Gastrocnemius medialis (tissue), 4 donors: ENCODE measurements around the gene UPF3A. TPM values are rescaled to one million over a fixed set of nuclear protein-coding genes. Genes with fewer than 3 reads are reported as not detected.

Experiments used
- ATAC-seq, 2 donors: fragments of 150-250 bp; one replicate each; pipeline ENCODE4 v1.9.1; 2016
- DNase-seq, 2 donors: peaks; one replicate each; pipeline ENCODE4 v3.0.0-alpha.2; 2019
- H3K27ac ChIP-seq, 4 donors: fragments of 200-600 bp; sonication (generic); 1 replicate in 1 of 4; 2 replicates in 3 of 4; pipeline ENCODE4 v1.5.1; 2016 to 2018; ENCODE audit warnings: mild to moderate bottlenecking in 2 of 4, moderate library complexity in 1 of 4
- H3K27me3 ChIP-seq, 3 donors: fragments of 200-600 bp; sonication (generic) in 2 of 3; 1 replicate in 1 of 3; 2 replicates in 2 of 3; pipeline versions ENCODE4 v1.5.1 to v1.6.0; 2016 to 2019; ENCODE audit warnings: mild to moderate bottlenecking in 1 of 3, moderate library complexity in 1 of 3
- H3K36me3 ChIP-seq, 2 donors: fragments of 200-600 bp; sonication (generic) in 1 of 2; one replicate each; pipeline ENCODE4 v1.5.1; 2017 to 2018
- H3K4me1 ChIP-seq, 2 donors: fragments of 200-600 bp; sonication (generic) in 1 of 2; one replicate each; pipeline ENCODE4 v1.5.1; 2016 to 2017; ENCODE audit warnings: mild to moderate bottlenecking in 2 of 2
- H3K4me3 ChIP-seq, 4 donors: fragments of 200-600 bp; sonication (generic) in 3 of 4; 1 replicate in 1 of 4; 2 replicates in 3 of 4; pipeline ENCODE4 v1.5.1; 2016 to 2019; ENCODE audit warnings: mild to moderate bottlenecking in 2 of 4
- H3K9me3 ChIP-seq, 3 donors: fragments of 200-600 bp; sonication (generic) in 2 of 3; 1 replicate in 1 of 3; 2 replicates in 2 of 3; pipeline ENCODE4 v1.5.1; 2016 to 2019
- POLR2A ChIP-seq, 2 donors: fragments of 450-650 bp; IDR thresholded peaks; one replicate each; pipeline ENCODE4 v1.6.1; 2017; ENCODE audit warnings: antibody characterized with exemption in 2 of 2, mild to moderate bottlenecking in 2 of 2, moderate library complexity in 2 of 2
- in situ Hi-C, 4 donors: fragments of 200-750 bp; cut with MboI; loops; one replicate each; pipeline versions ENCODE4 v1.15.0 to v1.8.0; 2017; ENCODE audit warnings: low sequenced_read_pairs in 4 of 4
- intact Hi-C: fragments of 100-400 bp; cut with DNase I; formaldehyde crosslinking; loops from one replicate; pipeline ENCODE4 v1.15.1; 2023; ENCODE audit warnings: low total_unique reads
- total RNA-seq, 4 donors: library from RNA; depleted of rRNA; stranded (reverse); fragments of >200 nt; gene quantifications; one replicate each; pipeline versions ENCODE4 v1.1.0 to v1.2.3, GENCODE V29; 2016
- TF ChIP-seq, protein P1 (sequence below), 5 experiments: fragments of 450-650 bp in 3 of 5; fragments of 200-600 bp in 2 of 5; sonication (generic) in 2 of 5; IDR thresholded peaks in 4 of 5; conservative IDR thresholded peaks in 1 of 5; 1 replicate in 4 of 5; 2 replicates in 1 of 5; pipeline ENCODE4 v1.5.1; 2016 to 2019; ENCODE audit warnings: antibody characterized with exemption in 5 of 5, mild to moderate bottlenecking in 3 of 5, moderate library complexity in 3 of 5

UPF3A gene
- total RNA-seq, 4 donors from 2014 or later = 9.1 to 43.9 (median 24.0) TPM

DNA sequence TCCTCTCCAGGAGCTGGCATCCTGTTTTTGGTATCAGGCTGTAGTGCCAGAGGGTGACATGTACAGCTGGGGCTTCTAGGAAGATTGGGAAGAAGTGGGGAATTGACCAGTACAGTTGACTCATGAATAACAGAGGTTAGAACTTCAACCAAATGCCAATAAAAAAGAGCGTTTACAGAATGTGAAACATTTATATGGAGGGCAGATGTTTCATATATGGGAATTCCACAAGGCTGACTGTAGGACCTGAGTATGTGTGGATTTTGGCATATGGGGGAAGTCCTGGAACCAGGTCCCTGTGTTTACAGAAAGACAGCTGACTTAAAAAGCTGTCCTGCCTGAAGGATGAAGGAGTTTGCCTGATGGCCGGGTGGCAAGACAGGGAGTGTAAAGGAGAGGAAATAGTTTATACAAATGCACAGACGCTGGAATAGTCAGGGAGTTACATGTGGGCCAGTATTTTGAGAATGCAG, 38.1 kb downstream of the UPF3A start:
- intact Hi-C loops = no loop called here
- H3K27ac ChIP-seq = no peak overlapping the region
- H3K27me3 ChIP-seq = no peaks in the 10 kb centered on the region
- peaks cover 23 to 27% of the 10 kb centered on the region in 2 donors for H3K4me1 ChIP-seq
- TF ChIP-seq, protein P1, sequence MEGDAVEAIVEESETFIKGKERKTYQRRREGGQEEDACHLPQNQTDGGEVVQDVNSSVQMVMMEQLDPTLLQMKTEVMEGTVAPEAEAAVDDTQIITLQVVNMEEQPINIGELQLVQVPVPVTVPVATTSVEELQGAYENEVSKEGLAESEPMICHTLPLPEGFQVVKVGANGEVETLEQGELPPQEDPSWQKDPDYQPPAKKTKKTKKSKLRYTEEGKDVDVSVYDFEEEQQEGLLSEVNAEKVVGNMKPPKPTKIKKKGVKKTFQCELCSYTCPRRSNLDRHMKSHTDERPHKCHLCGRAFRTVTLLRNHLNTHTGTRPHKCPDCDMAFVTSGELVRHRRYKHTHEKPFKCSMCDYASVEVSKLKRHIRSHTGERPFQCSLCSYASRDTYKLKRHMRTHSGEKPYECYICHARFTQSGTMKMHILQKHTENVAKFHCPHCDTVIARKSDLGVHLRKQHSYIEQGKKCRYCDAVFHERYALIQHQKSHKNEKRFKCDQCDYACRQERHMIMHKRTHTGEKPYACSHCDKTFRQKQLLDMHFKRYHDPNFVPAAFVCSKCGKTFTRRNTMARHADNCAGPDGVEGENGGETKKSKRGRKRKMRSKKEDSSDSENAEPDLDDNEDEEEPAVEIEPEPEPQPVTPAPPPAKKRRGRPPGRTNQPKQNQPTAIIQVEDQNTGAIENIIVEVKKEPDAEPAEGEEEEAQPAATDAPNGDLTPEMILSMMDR (IDR thresholded peaks at IDR 0.05 in 4 of 5, conservative IDR thresholded peaks at IDR 0.05 in 1 of 5) = no peak
- TF ChIP-seq POLR2A (IDR thresholded peaks at IDR 0.05) = no peak
- in situ Hi-C loops = no loop called here
- H3K4me3 ChIP-seq = no peak overlapping the region
- no peak for ATAC-seq
- DNase-seq = no peak
- no peaks in the 10 kb centered on the region for H3K9me3 ChIP-seq
- peaks cover 0 to 33% of the 10 kb centered on the region in 2 donors for H3K36me3 ChIP-seq

DNA sequence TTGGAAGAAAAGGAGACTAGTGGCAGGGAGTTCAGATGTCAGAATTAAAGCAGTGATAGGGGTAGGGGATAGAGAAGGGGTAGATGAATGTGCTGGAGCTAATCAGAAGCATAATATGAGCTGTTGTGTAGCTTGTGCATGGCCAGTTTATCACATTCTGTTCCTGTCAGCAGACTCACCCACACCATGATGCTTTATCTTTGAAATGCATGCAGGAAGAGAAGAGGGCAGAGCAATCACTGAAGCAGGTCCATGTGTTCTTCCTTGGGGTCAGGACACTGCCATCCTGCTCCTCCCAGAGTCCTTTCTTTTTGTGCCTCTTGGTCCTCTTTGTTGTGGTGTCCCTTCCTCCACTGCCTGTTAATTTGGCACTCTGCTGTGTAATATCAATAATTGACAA, 38.7 kb downstream of the UPF3A start:
- Histone ChIP-seq H3K36me3 (peaks cover 0 to 39% of the 10 kb centered on the region in 2 donors), H3K27ac (no peak overlapping the region), H3K27me3 (no peaks in the 10 kb centered on the region), H3K9me3 (no peaks in the 10 kb centered on the region), H3K4me3 (no peak overlapping the region), H3K4me1 (peaks cover 21 to 25% of the 10 kb centered on the region in 2 donors)
- ATAC-seq = no peak
- intact Hi-C loops (no loop called here), in situ Hi-C loops (no loop called here)
- no peak for DNase-seq
- TF ChIP-seq, protein P1 (IDR thresholded peaks at IDR 0.05 in 4 of 5, conservative IDR thresholded peaks at IDR 0.05 in 1 of 5) = no peak
- no peak for TF ChIP-seq POLR2A (IDR thresholded peaks at IDR 0.05)

DNA sequence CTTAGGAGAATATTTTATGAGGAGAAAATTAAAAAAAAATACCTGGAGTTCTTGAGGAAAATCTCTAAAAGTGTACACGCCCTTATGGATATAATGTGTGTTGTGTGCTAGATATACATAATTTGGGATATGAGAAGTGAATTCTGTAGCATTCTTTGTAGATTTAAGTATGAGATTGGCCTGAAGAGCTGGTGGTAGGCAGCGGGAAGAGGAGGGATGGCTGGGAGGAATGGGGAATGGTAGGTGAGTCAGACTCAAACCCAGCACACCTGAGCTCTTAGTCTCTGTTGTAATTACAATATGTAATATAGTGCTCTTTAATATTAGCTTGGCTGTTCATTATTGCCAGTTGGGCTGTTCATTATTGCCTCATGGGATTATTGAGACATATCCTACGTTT, 39.9 kb downstream of the UPF3A start:
- H3K36me3 ChIP-seq = peaks cover 0 to 50% of the 10 kb centered on the region in 2 donors
- no peak overlapping the region for H3K4me3 ChIP-seq
- ATAC-seq (no peak), DNase-seq (no peak)
- no peak for TF ChIP-seq POLR2A (IDR thresholded peaks at IDR 0.05)
- TF ChIP-seq, protein P1 (IDR thresholded peaks at IDR 0.05 in 4 of 5, conservative IDR thresholded peaks at IDR 0.05 in 1 of 5) = no peak
- H3K27me3 ChIP-seq = no peaks in the 10 kb centered on the region
- in situ Hi-C loops = no loop called here
- no peak overlapping the region for H3K27ac ChIP-seq
- peaks cover 12 to 19% of the 10 kb centered on the region in 2 donors for H3K4me1 ChIP-seq
- H3K9me3 ChIP-seq = no peaks in the 10 kb centered on the region
- intact Hi-C loops = no loop called here

DNA sequence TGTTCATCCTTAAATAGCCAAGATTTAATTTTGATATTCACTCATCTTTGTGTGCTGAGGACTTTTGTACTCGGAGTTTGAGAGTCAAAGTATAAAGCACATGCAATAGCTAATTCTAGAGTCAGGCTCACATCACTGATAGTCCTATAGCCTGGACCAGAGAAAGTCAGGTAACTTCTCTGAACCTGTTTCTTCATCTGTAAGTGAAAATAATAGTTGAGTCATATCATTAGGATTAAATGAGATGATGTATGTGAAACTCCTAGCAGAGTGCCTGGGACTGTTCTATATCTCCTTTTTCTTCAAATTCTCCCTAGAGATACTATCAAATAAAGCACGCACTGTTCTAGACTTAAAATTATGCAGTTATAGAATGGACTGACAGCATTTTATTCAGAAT, 41.9 kb downstream of the UPF3A start:
- H3K27me3 ChIP-seq = no peaks in the 10 kb centered on the region
- H3K4me3 ChIP-seq = no peak overlapping the region
- DNase-seq (no peak), ATAC-seq (no peak)
- TF ChIP-seq, protein P1 (IDR thresholded peaks at IDR 0.05 in 4 of 5, conservative IDR thresholded peaks at IDR 0.05 in 1 of 5) = no peak
- no peak for TF ChIP-seq POLR2A (IDR thresholded peaks at IDR 0.05)
- H3K27ac ChIP-seq = no peak overlapping the region
- intact Hi-C loops (no loop called here), in situ Hi-C loops (no loop called here)
- no peaks in the 10 kb centered on the region for H3K9me3 ChIP-seq
- peaks cover 0 to 53% of the 10 kb centered on the region in 2 donors for H3K36me3 ChIP-seq
- peaks cover 12 to 13% of the 10 kb centered on the region in 2 donors for H3K4me1 ChIP-seq

DNA sequence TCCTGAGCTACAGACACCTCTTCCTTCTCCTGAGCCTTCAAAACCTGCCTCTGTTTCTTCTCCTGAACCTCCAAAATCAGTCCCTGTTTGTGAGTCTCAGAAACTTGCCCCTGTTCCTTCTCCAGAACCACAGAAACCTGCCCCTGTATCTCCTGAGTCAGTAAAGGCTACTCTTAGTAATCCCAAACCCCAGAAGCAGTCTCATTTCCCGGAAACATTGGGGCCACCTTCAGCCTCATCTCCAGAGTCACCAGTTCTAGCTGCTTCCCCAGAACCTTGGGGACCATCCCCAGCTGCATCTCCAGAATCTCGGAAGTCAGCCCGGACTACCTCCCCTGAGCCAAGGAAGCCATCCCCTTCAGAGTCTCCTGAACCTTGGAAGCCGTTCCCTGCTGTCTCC, 42.9 kb downstream of the UPF3A start:
- TF ChIP-seq, protein P1 (IDR thresholded peaks at IDR 0.05 in 4 of 5, conservative IDR thresholded peaks at IDR 0.05 in 1 of 5) = no peak
- no peak for TF ChIP-seq POLR2A (IDR thresholded peaks at IDR 0.05)
- in situ Hi-C loops = no loop called here
- Histone ChIP-seq H3K36me3 (peaks cover 0 to 59% of the 10 kb centered on the region in 2 donors), H3K9me3 (no peaks in the 10 kb centered on the region), H3K27ac (no peak overlapping the region), H3K4me1 (peaks cover 6 to 7% of the 10 kb centered on the region in 2 donors), H3K27me3 (no peaks in the 10 kb centered on the region), H3K4me3 (no peak overlapping the region)
- intact Hi-C loops = no loop called here
- DNase-seq (no peak), ATAC-seq (no peak)
